ENCODE data around the gene LRRC46. TPM values are rescaled to one million over a fixed set of nuclear protein-coding genes. Genes with fewer than 3 reads are reported as not detected.

Gene LRRC46
- polyA plus RNA-seq, 3 donors, result 0.12 to 0.65 (median 0.22) TPM

GRCh38 chr17:47870056-47870455, 38.6 kb downstream of the LRRC46 start:
- no peak overlapping the region for H3K27ac ChIP-seq (ENCODE audit: low read depth in 1 of 2, low read length in 2 of 2)
- H3K36me3 ChIP-seq (replicated peaks in 1 of 2; ENCODE audit: control insufficient read depth in 1 of 2, insufficient read depth in 2 of 2, low read length in 2 of 2), result no peaks in the 10 kb centered on the region
- intact Hi-C loops (cut with micrococcal nuclease), result no loop called here
- no peak overlapping the region for H3K4me2 ChIP-seq (replicated peaks; ENCODE audit: extremely low read depth, low read length, poor library complexity, severe bottlenecking)
- Mint-ChIP-seq H3K27ac (no peak overlapping the region), H3K4me1 (peaks cover 11% of the 10 kb centered on the region), H3K4me3 (no peak overlapping the region), H3K36me3 (no peaks in the 10 kb centered on the region), H3K9me3 (peaks cover 3 to 8% (median 6%) of the 10 kb centered on the region in 7 donors), H3K27me3 (ENCODE audit: low read depth in 3 of 3) (peaks cover 32 to 70% (median 37%) of the 10 kb centered on the region in 3 donors)
- H2AFZ ChIP-seq (ENCODE audit: insufficient read depth, low read depth, low read length, poor library complexity, severe bottlenecking), result no peak overlapping the region
- H3K4me1 ChIP-seq (ENCODE audit: control insufficient read depth in 1 of 2, insufficient read depth in 2 of 2, low read length in 2 of 2), result no peaks in the 10 kb centered on the region
- WGBS (ENCODE audit: insufficient coverage), result no CpG with 5 or more reads among the region's 1 CpG
- DNase-seq, result no peak
- H3K79me2 ChIP-seq (ENCODE audit: insufficient read depth, low read length), result no peaks in the 10 kb centered on the region
- peaks cover 24 to 30% of the 10 kb centered on the region in 2 donors for H3K27me3 ChIP-seq (ENCODE audit: control insufficient read depth in 2 of 2, insufficient read depth in 2 of 2, low read length in 2 of 2)
- H3K9me3 ChIP-seq (replicated peaks in 1 of 2; ENCODE audit: control insufficient read depth in 1 of 2, insufficient read depth in 1 of 2, low read length in 2 of 2), result peaks cover 7% of the 10 kb centered on the region in 2 donors
- no peak for TF ChIP-seq CTCF (IDR thresholded peaks at IDR 0.05)
- H4K20me1 ChIP-seq (ENCODE audit: insufficient read depth, low read length), result no peaks in the 10 kb centered on the region
- H3K9ac ChIP-seq (ENCODE audit: insufficient read depth, low read length, poor library complexity, severe bottlenecking), result no peak overlapping the region
- no peak overlapping the region for H3K4me3 ChIP-seq (replicated peaks in 1 of 3; ENCODE audit: low read depth in 2 of 3, low read length in 3 of 3)

- Histone ChIP-seq H3K4me1 (ENCODE audit: control insufficient read depth in 1 of 2, insufficient read depth in 2 of 2, low read length in 2 of 2) (no peaks in the 10 kb centered on the region), H3K36me3 (replicated peaks in 1 of 2; ENCODE audit: control insufficient read depth in 1 of 2, insufficient read depth in 2 of 2, low read length in 2 of 2) (no peaks in the 10 kb centered on the region), H3K79me2 (ENCODE audit: insufficient read depth, low read length) (no peaks in the 10 kb centered on the region), H4K20me1 (ENCODE audit: insufficient read depth, low read length) (no peaks in the 10 kb centered on the region), H3K27ac (ENCODE audit: low read depth in 1 of 2, low read length in 2 of 2) (no peak overlapping the region), H3K9ac (ENCODE audit: insufficient read depth, low read length, poor library complexity, severe bottlenecking) (no peak overlapping the region), H3K9me3 (replicated peaks in 1 of 2; ENCODE audit: control insufficient read depth in 1 of 2, insufficient read depth in 1 of 2, low read length in 2 of 2) (peaks cover 7% of the 10 kb centered on the region in 2 donors), H3K4me3 (replicated peaks in 1 of 3; ENCODE audit: low read depth in 2 of 3, low read length in 3 of 3) (no peak overlapping the region), H2AFZ (ENCODE audit: insufficient read depth, low read depth, low read length, poor library complexity, severe bottlenecking) (no peak overlapping the region), H3K27me3 (ENCODE audit: control insufficient read depth in 2 of 2, insufficient read depth in 2 of 2, low read length in 2 of 2) (peaks cover 24 to 30% of the 10 kb centered on the region in 2 donors), H3K4me2 (replicated peaks; ENCODE audit: extremely low read depth, low read length, poor library complexity, severe bottlenecking) (no peak overlapping the region)
- Mint-ChIP-seq H3K27ac (no peak overlapping the region), H3K9me3 (peaks cover 3 to 8% (median 6%) of the 10 kb centered on the region in 7 donors), H3K27me3 (ENCODE audit: low read depth in 3 of 3) (peaks cover 29 to 64% (median 34%) of the 10 kb centered on the region in 3 donors), H3K4me1 (peaks cover 10% of the 10 kb centered on the region), H3K4me3 (peak overlapping the region in 1 of 2 donors; percentile 66), H3K36me3 (no peaks in the 10 kb centered on the region)
- intact Hi-C loops (cut with micrococcal nuclease), result no loop called here
- no peak for TF ChIP-seq CTCF (IDR thresholded peaks at IDR 0.05)
- DNase-seq, result no peak
Observed at GRCh38 chr17:47871048-47871447, 39.6 kb downstream of the LRRC46 start.
